ENCODE measurements around the gene PALM2AKAP2. TPM values are rescaled to one million over a fixed set of nuclear protein-coding genes. Genes with fewer than 3 reads are reported as not detected.

Gene PALM2AKAP2
- 10 to 100 TPM in 1 of 3 donors, 1 to 10 TPM in 2; 9.9 to 11.3 (median 9.9) TPM for polyA plus RNA-seq (ENCODE audit: insufficient read length in 3 of 3)

DNA sequence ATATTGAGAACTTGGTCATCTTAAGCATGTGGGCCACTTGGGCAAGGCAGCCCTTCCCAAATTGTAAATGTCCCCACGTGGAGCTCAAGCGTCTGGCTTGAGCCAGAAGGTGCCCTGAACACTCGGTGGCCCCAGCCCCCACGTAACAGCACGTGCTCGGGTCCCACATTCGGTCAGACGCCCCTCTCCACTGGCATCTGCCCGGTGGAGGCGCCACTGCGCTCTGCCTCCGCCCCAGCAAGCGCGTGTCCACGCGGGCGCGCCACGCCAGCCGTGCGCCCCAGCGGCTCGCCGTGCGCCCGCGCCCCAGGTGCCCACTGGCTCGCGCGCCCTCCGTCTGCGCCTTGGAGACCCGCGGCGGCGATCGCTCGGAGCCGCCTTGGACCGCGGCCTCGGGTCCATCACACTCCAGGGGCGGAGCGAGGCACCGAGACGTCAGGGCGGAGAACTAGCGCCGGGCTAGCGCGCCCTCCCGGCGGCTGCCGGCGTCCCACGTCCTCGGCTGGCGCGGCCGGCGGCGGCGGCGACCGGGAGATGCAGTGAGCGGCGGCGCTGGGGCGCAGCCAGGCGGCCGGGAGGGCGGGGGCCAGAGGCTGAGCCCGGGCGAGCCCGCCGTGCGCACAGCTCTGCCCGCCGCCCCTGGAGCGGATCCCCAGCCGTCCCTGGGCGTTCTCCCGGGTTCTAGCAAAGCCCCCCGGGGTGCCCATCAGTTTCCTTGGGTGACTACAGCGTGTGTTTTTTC is at the start of gene PALM2AKAP2:
TSS of gene PALM2AKAP2 (plus strand) at position 488 of the 742 bp plus-strand sequence. CDS start 291 bp downstream, outside the sequence.
- DNase-seq (ENCODE audit: low read depth in 3 of 3, low spot score in 2 of 3): peak in 1 of 3 donors; percentile 55

DNA sequence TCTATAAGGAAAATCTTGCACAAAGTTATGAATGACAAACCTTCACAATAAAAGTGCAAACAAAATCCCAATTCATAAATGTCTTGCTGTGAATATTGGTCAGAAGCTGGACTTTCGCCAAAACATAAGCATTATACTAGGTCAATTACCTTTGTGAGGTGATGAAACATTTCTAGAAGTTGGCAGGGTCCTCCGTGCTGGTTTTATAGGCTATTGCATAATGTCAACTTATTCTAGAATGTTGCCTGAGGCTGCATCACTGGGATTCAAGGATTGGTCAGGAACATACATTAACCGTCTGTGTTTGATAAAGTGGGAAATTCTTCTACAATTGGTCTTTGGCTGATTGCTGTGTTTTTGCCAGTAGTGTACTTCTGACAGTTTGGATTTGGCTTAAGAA is 49.8 kb upstream of the PALM2AKAP2 start:
- no peak for DNase-seq (ENCODE audit: low read depth in 3 of 3, low spot score in 2 of 3)

DNA sequence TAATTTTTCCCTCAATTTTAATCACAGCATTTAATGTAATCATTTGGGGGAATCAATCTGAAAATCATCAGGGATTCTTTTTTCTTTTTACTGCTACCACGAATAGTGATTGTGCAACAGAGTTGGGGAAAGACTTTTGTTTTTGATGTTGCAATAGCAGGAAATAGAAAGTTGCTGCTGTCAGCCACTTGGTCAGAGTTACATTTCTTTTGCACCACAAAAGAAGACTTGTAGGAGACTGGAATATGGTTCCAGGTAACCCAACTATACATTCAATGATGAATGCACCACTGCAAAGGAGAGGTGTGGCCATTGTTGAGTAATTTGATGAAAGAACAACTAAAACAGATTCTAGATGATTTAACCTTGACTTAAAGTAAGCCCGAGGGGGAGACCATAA is 46.3 kb upstream of the PALM2AKAP2 start:
- no peak for DNase-seq (ENCODE audit: low read depth in 3 of 3, low spot score in 2 of 3)

DNA sequence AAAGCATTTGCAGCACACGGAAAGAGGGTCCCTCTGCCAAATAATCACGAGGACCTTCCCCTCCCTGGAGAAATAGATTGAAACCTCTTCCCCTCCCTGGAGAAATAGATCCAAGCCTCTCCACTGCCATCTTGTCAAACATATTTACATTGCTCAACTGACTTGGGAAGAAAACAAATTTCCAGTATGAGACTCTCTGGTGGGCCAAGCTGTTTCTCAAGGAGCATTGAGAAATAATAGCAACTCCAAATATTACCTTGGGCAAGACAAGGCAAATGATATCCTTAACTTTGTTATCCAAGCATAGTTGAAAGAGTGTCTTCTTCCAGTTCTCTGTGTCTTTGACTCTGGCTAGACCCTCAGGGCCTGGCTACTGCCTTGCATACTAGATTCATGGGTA is 45.2 kb upstream of the PALM2AKAP2 start:
- no peak for DNase-seq (ENCODE audit: low read depth in 3 of 3, low spot score in 2 of 3)

DNA sequence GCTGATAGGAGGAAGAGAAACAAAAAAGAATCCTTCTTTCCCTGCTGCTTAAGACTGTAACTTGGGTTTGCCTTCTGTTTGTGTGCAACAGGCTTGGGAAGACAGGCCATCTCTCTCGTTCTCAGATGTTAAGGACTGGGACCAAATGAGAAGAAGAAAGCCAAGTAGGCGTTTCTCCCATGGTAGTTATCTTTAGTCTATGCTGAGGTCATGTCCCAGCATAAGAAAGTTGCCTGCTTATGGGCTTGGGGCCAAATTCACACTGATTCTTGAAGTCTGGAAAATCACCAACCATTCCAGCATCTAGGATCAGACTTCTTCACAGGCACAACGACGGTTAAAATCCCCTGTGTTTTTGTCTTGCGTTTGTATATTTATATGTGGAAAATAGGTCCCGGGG is 44.2 kb upstream of the PALM2AKAP2 start:
- no peak for DNase-seq (ENCODE audit: low read depth in 3 of 3, low spot score in 2 of 3)

DNA sequence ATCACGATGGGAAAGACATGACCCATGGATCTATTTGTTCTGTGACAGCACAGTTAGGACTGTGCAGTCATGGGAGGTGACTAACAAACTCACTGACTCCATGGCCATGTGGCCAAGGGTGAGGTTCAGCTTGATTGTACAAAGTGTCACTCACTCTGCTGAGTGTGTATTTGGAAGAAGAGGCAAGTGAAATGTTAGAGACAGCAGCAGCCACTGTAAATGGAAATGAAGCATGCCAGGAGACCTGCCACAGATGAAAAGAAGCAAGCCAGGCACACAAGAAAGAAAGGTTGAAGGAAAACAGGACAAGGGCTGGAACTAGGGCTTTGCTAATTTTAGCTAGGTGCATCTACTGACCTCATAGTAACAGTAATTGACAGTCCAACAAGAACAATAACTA is 42.7 kb upstream of the PALM2AKAP2 start:
- no peak for DNase-seq (ENCODE audit: low read depth in 3 of 3, low spot score in 2 of 3)

DNA sequence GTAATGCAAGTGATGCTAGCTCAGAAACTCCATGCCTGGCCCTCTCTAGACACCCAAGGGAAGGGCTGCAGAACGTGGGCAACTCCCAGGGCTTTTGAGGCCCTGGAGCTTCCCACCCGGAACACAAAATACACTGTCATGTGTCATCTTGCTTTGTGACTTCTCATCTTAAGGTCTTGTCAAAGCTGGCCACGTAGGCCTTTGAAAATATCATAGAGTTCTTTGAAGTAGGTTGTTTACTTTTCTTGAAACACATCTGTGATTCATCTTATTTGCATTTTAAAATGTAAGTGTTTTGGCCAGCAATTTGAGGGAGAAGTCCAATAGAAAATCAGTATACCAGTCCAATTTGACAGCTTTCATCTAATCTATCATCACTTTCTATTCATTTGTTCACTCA is 40.2 kb upstream of the PALM2AKAP2 start:
- DNase-seq (ENCODE audit: low read depth in 3 of 3, low spot score in 2 of 3): no peak

DNA sequence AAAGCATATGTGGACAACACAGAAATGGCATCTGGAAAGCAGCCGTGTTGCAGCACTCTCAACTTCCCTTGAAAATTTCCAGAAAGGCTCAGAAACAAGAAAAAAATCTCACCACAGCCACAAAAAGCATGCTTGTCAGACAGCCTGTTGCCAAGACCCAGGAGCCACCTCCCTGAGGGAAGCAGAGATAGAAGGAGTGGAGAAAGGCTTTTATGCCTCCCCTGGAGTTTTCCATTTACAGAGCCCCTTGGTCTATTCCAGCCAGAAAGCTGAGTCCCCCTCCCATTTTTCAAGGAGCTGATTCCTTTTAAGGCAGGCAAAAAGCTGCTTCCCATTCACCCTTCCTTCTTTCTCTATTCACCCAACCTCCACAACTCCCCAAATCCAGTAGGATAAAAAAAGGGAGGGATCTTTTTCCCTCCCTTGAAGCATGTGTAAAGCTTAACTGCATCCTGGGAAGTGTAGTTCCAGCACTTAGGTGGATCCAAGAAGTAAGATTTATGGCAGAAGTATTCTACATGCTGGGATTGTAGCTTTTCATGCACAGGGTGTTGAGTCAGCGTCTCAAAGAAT is 37.1 kb upstream of the PALM2AKAP2 start:
- DNase-seq (ENCODE audit: low read depth in 3 of 3, low spot score in 2 of 3): no peak

DNA sequence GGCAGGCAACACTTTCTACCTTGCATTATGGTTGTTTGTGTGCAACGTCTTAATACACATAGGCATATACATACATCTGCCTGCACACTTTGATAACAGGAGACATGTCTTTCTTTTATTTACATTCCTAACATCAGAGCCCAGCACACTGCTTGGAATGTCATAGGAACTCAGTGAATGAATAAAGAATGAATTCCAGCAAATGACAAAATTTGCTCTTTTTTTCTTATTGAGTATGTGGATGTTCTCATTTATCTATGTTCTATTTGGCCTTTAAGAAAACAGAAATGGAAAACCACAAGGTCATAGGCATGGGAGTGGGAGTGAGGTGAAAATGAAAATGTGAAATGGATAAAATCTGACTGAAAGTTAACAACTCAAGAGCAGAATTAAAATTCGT is 36.3 kb upstream of the PALM2AKAP2 start:
- DNase-seq (ENCODE audit: low read depth in 3 of 3, low spot score in 2 of 3): no peak

DNA sequence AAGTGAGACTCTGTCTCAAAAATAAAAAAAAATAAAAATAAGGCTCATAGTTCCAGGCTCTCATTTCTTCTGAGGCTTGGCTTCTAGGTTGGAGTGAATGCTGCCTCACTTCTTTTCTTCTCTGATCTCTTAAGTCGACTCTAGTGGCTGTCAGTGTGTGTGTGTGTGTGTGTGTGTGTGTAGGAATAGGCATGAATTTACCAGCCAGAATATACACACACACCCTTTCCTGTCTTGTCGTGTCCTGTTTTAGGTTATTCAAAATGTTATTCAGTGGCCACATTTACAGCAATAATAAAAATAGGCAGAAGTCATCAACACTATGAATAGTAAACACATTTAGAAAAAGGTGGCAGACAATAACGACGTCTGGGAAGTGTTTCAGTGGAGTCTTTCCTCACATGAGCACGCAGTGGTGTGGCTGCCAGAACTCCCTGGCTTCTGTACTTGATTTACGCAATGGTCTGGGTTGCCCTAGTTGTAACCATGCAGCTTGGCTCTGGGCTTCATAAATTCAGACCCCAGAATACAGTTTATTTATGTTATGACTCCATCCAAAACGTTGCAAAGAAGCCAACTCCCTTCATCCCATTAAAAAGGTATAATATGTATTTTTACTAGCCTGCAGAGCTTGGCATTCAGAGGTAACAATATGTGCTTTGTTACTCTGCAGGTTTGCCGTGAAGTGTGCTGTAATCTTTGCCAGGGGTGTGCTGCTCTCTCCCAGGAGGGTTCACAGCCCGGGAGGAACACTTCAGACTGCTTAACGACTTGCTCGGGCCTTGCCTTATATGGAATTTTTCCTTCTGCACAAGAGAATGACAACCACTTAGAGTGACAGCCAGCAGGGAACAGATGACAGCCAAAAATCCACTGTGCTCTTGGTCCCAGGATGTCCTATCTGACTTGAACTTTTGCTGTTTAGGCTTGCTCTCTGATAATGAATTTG is 34.4 kb upstream of the PALM2AKAP2 start:
- no peak for DNase-seq (ENCODE audit: low read depth in 3 of 3, low spot score in 2 of 3)

DNA sequence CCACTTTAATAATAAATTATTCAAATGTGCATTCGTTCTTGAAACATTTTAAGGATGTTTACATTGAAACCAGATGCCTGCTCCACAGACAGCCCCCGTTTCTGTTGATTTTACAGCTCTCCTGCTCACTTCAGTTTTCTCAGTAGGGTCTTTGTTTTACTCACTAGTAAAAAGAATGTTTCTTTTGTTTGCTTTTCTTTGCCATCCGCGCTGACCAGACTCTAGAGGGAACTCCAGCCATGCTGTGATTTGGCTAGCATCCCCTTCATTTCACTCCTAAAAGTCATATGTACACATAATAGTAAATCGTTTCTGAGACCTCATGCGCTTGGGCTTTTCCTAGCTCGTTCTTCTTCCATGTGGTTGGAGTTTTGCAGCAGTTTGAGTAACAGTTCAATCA is 28.7 kb upstream of the PALM2AKAP2 start:
- no peak for DNase-seq (ENCODE audit: low read depth in 3 of 3, low spot score in 2 of 3)

DNA sequence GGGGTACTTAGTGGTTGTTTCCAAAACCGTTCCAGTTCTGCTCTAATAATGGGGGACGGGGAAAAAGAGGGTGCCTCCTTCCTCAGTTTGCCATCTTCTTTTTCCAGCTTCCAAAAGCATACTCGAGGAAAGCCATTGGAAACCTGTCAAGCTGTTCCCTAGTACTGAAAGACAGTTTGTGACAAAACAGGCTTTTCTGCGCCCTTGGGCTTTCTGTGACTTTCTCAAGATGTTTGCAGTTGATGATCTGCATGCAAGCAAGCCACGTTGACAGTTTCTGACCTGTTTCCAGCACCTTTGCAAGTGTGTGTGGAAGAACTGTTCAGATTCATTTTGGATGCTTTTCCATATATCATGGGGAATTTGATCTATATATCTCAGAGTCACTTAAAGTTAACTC is 26.7 kb upstream of the PALM2AKAP2 start:
- DNase-seq (ENCODE audit: low read depth in 3 of 3, low spot score in 2 of 3): no peak

DNA sequence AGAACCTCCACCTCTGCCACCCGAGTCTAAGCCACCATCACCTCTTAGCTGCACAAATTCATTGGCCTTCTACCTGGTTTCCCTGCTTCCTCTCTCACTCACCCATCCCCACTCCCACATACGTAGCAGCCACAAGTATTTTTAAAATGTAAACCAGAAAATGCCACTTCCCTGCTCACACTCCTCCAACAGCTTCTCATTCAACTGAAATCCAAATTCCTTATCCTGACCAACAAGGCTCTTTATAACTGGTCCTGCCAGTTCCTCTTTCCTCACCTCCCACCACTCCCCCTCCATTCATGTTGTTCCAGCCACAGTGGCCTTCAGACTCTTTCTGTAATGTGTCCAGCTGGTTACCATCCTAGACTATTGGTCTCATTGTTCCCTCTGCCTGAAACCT is 25.0 kb upstream of the PALM2AKAP2 start:
- no peak for DNase-seq (ENCODE audit: low read depth in 3 of 3, low spot score in 2 of 3)

DNA sequence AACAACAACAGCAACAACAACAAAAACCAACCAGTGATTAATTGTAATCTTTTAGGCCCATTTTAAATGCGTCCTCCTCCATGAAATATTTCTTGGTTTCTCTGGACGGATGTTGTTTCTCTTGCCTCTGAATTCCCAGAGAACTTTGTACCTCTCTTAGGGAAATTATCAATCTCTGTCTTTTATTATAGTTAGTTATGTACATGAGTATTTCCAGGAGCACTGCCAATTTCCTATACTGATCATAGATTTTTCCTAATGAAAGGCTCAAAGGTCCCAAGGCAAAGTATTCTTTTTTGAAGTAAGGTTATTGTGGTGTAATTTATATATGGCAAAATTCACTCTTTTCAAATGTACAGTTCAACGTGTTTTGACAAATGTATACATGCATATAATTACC is 20.4 kb upstream of the PALM2AKAP2 start:
- DNase-seq (ENCODE audit: low read depth in 3 of 3, low spot score in 2 of 3): no peak

DNA sequence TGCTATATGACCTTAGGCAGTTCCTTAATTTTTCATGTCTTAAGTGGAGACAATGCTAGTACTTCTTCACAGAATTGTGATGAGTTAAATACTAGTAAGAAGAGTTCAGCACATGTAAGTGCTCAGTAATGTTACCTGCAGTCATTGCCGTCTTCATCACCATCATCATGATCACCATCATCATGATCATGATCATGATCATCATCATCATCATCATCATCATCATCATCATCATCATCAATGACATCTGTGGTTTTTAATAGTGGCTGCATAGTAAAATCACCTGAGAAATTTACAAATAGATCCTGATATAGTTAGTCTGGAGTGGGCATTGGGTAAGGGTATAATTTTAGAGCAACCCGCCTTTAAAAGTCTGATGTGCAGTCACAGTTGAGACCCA is 14.7 kb upstream of the PALM2AKAP2 start:
- no peak for DNase-seq (ENCODE audit: low read depth in 3 of 3, low spot score in 2 of 3)

DNA sequence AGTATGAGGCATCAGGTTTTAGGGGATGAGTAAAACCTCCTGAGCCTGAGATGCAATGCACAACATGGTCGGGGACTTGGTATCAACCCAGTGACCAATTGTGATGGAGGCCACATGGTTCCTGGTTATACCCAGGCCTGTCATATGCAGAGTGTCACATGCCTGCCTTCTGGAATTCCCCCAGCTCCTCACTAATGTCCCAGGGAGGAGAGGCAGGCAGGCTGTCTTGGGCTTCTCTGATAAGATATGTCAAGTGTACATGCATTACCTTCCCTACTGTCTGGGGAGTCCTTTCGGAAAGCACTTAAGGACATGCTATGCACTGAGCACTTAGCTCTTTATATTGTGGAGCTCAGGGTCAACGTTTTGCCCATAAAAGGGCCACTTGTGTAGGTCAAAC is 14.2 kb upstream of the PALM2AKAP2 start:
- DNase-seq (ENCODE audit: low read depth in 3 of 3, low spot score in 2 of 3): no peak

DNA sequence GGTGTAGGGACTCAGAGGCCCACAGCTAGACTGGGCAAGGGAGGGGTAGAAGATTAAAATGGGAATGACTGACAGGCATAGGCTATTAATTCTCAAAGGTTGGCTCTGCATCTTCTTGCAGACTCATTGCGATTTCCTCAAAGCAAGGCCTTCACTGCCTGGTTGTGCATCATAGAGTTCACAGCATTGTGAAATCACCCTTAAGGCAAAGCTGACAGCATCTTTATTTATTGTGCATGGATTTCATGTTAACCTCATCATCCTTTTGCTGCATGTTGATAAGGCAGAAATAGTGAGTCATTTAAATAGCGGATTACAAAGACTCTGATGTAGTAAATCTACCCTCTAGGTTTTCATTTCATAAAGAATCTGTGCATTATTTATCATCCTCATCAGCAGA is 13.6 kb upstream of the PALM2AKAP2 start:
- DNase-seq (ENCODE audit: low read depth in 3 of 3, low spot score in 2 of 3): no peak

DNA sequence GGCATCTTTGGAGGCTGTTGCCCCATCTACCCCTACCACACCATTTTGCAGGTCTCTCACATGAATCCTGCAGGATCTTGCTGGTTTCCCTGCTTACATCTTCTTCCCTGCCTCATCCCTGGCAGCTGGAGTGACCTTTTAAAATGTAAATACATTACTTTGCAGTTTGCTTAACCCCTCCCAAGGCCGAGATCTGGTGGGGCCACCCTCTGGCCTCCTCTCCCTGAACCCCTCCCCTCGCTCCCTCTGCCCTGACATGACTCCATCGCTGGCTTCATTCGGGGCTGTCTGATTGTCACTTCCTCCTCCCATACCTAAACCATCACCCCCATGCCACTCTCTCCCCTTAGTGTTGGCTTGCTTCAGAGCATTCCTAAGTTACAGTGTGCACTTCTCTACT is 12.6 kb upstream of the PALM2AKAP2 start:
- DNase-seq (ENCODE audit: low read depth in 3 of 3, low spot score in 2 of 3): no peak

DNA sequence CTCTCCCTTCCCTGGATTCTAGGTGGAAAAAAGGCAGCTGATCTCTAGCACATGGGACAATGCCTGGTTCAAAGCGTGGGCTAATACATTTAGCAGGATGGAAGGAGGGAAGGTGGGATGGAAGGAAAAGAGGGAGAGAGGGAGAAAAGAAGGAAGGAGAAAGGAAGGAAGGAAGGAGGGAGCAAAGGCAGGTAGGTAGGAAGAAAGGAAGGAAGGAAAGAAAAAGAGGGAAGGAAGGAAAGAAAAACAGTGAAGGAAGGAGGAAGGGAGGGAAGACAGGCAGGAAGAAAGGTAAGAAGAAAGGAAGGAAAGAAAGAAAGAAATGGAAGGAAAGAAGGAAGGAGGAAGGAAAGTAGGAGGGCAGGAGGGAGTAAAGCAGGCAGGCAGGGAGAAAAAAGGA is 12.2 kb upstream of the PALM2AKAP2 start:
- no peak for DNase-seq (ENCODE audit: low read depth in 3 of 3, low spot score in 2 of 3)

DNA sequence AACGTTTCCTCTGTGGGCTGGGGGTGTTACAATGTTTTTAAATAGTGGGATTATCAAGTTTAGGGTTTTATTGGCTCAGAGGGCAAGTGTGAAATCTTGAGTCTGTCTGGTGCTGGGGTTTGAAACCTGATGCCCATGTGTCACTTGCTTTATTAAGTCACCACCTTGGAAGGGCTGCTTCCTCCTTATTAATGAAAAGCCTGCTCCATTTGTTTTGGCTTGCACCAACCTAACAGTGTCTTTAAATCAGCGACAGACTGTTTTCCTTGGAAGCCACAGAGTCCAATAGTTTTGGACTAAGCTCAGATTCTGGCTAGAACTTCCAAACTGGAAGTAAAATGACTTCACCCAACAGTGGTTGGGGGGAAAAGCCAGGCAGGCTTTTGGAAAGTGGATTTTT is 10.7 kb upstream of the PALM2AKAP2 start:
- no peak for DNase-seq (ENCODE audit: low read depth in 3 of 3, low spot score in 2 of 3)

DNA sequence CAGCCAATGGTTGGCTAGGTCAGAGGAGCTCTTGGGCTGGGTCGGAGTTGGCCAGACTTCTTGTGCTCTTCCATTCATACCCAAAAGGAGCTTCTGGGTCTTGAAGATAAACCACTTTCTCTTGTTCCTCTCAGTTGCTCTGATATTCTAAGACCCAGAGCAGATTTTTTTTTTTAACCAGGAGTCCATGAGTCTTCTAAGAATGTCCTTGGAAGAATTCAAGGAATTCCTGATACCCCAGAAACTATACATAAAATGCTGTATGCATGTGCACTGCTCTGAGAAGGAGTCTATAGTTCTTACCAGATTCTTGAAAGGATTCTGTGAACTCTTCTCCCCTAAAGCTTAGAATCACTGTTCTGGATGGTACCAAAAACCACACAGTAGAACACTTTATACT is 9.9 kb upstream of the PALM2AKAP2 start:
- DNase-seq (ENCODE audit: low read depth in 3 of 3, low spot score in 2 of 3): no peak
